Activated CD8-positive, alpha-beta memory T cell treated with anti-CD3 and anti-CD28 coated beads, Interleukin-2, amount 10 ng/mL, durations not matched to agents 7 days and 5 days (primary cell): ENCODE measurements around the gene PAX2. TPM values are rescaled to one million over a fixed set of nuclear protein-coding genes. Genes with fewer than 3 reads are reported as not detected.

Source experiments
- ATAC-seq: fragments of 150-1000 bp; cut with Tn5 transposase; one replicate; pipeline ENCODE4 v1.10.0; 2021; ENCODE audit warnings: moderate library complexity
- CTCF ChIA-PET: fragments of 350-600 bp; sonication (Branson Sonifier 250); formaldehyde crosslinking; loops from one replicate; lab custom pipeline; 2021; ENCODE audit warnings: antibody characterized with exemption; lab: Charles Lee
- DNase-seq: peaks from one replicate; pipeline ENCODE4 v3.0.0-alpha.2; 2020
- H3K27ac Mint-ChIP-seq: one replicate; pipeline ENCODE4 v1.8.0; 2021; ENCODE audit warnings: mild to moderate bottlenecking, mixed read lengths
- H3K27me3 Mint-ChIP-seq: one replicate; pipeline ENCODE4 v1.8.0; 2021; ENCODE audit warnings: mixed read lengths
- H3K36me3 Mint-ChIP-seq: one replicate; pipeline ENCODE4 v1.8.0; 2021; ENCODE audit warnings: mild to moderate bottlenecking, mixed read lengths
- H3K4me1 Mint-ChIP-seq: one replicate; pipeline ENCODE4 v1.8.0; 2021; ENCODE audit warnings: mixed read lengths
- H3K4me3 Mint-ChIP-seq: one replicate; pipeline ENCODE4 v1.8.0; 2021; ENCODE audit warnings: mild to moderate bottlenecking, moderate library complexity, mixed read lengths
- H3K9me3 Mint-ChIP-seq: one replicate; pipeline ENCODE4 v1.8.0; 2022; ENCODE audit warnings: low read depth, mixed read lengths
- total RNA-seq, 2 experiments: library from RNA; stranded (reverse); gene quantifications; one replicate each; pipeline ENCODE4 v1.2.3, GENCODE V29; 2021

PAX2 gene
- total RNA-seq, 2 experiments from 2014 or later: not detected

GRCh38 chr10:100803908-100804307 is 58.5 kb downstream of the PAX2 start:
- no peak overlapping the region for H3K27ac Mint-ChIP-seq
- no peak overlapping the region for H3K4me3 Mint-ChIP-seq
- CTCF ChIA-PET: no interaction called here
- no peaks in the 10 kb centered on the region for H3K36me3 Mint-ChIP-seq
- no peak for DNase-seq
- peaks cover 60% of the 10 kb centered on the region for H3K27me3 Mint-ChIP-seq
- no peak for ATAC-seq
- H3K4me1 Mint-ChIP-seq: no peaks in the 10 kb centered on the region
- H3K9me3 Mint-ChIP-seq: no peaks in the 10 kb centered on the region

- H3K27ac Mint-ChIP-seq: no peak overlapping the region
- DNase-seq: no peak
- no peak overlapping the region for H3K4me3 Mint-ChIP-seq
- no peak for ATAC-seq
- CTCF ChIA-PET: no interaction called here
- H3K4me1 Mint-ChIP-seq: no peaks in the 10 kb centered on the region
- peaks cover 55% of the 10 kb centered on the region for H3K27me3 Mint-ChIP-seq
- H3K36me3 Mint-ChIP-seq: no peaks in the 10 kb centered on the region
- no peaks in the 10 kb centered on the region for H3K9me3 Mint-ChIP-seq
Measured at GRCh38 chr10:100805543-100806355, 60.4 kb downstream of the PAX2 start.

GRCh38 chr10:100806356-100806645 is 60.9 kb downstream of the PAX2 start:
- Mint-ChIP-seq H3K36me3 (no peaks in the 10 kb centered on the region), H3K9me3 (no peaks in the 10 kb centered on the region), H3K27me3 (peaks cover 54% of the 10 kb centered on the region), H3K4me1 (no peaks in the 10 kb centered on the region), H3K27ac (no peak overlapping the region), H3K4me3 (no peak overlapping the region)
- DNase-seq (no peak), ATAC-seq (no peak)
- CTCF ChIA-PET: no interaction called here

GRCh38 chr10:100807241-100807951 is 62.0 kb downstream of the PAX2 start:
- Mint-ChIP-seq H3K27me3 (peaks cover 53% of the 10 kb centered on the region), H3K27ac (no peak overlapping the region), H3K4me3 (no peak overlapping the region), H3K9me3 (no peaks in the 10 kb centered on the region), H3K4me1 (no peaks in the 10 kb centered on the region), H3K36me3 (no peaks in the 10 kb centered on the region)
- DNase-seq: no peak
- no peak for ATAC-seq
- CTCF ChIA-PET: interaction anchor here (0.8 kb wide), 1 partner anchor 211 kb away, joined by 3 read pairs; no protein-coding TSS in a partner anchor

DNA sequence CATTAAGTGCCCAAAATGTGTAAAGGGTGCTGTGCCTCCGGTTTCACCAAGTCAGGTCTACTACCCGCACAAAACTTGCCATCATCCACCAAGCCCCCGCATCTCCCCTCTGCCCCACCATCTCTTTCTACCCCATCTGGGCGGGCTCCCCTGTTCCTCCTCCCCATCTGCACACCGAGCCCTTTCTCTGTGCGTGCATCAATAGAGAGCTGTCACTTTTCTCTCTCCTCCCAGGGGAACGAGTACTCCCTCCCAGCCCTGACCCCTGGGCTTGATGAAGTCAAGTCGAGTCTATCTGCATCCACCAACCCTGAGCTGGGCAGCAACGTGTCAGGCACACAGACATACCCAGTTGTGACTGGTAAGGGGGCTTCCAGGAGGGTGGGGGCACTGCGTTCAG is 63.5 kb downstream of the PAX2 start:
- no peak for DNase-seq
- peaks cover 55% of the 10 kb centered on the region for H3K27me3 Mint-ChIP-seq
- no peak overlapping the region for H3K4me3 Mint-ChIP-seq
- ATAC-seq: no peak
- H3K27ac Mint-ChIP-seq: no peak overlapping the region
- H3K36me3 Mint-ChIP-seq: no peaks in the 10 kb centered on the region
- CTCF ChIA-PET: no interaction called here
- H3K4me1 Mint-ChIP-seq: no peaks in the 10 kb centered on the region
- H3K9me3 Mint-ChIP-seq: no peaks in the 10 kb centered on the region

DNA sequence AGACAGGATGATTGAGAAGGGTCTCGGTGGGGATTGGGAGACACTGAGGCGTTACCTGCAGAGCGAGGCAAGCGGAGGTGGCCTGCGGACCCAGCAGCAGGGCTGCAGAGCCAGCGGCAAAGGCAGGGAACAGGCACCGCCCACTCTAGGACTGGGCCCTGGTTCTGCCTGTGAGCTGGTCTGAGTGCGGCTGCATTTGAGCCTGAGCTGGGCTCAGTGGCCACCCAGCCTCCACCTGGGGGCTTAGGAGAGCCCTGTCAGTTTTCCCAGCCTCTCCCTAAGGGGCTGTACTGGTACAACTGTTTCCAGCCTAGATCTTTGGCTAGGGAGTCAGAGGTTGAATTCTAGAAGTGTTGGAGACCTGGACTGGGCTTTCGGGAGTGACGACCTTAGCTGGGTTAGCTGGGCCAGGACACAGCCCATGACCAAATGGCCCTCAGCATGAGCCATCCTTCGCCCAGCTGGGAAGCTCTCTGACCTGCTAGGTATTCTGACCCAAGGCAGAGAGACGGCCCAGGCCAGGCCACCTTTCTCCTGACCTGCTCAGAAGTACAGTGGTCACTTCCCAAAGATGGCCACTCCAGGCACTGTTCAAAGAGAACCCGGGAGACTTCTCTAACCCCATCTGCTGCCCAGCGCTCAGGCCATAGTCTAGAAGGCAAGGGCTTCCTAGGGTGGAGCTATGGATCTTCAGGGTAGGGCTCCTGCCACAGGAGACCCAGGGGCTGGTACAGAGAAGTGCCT is 64.9 kb downstream of the PAX2 start:
- no peak overlapping the region for H3K4me3 Mint-ChIP-seq
- ATAC-seq: no peak
- no peaks in the 10 kb centered on the region for H3K36me3 Mint-ChIP-seq
- H3K27me3 Mint-ChIP-seq: peaks cover 54% of the 10 kb centered on the region
- DNase-seq: no peak
- CTCF ChIA-PET: interaction anchor here (1.5 kb wide), 1 partner anchor 15 kb away, joined by 3 read pairs; no protein-coding TSS in a partner anchor
- no peaks in the 10 kb centered on the region for H3K9me3 Mint-ChIP-seq
- H3K27ac Mint-ChIP-seq: no peak overlapping the region
- no peaks in the 10 kb centered on the region for H3K4me1 Mint-ChIP-seq

- H3K36me3 Mint-ChIP-seq: no peaks in the 10 kb centered on the region
- H3K4me1 Mint-ChIP-seq: no peaks in the 10 kb centered on the region
- H3K9me3 Mint-ChIP-seq: no peaks in the 10 kb centered on the region
- DNase-seq (no peak), ATAC-seq (no peak)
- CTCF ChIA-PET: interaction anchor here (1.5 kb wide), 1 partner anchor 15 kb away, joined by 3 read pairs; no protein-coding TSS in a partner anchor
- H3K27ac Mint-ChIP-seq: no peak overlapping the region
- no peak overlapping the region for H3K4me3 Mint-ChIP-seq
- peaks cover 54% of the 10 kb centered on the region for H3K27me3 Mint-ChIP-seq
Measured at GRCh38 chr10:100810835-100811116, 65.4 kb downstream of the PAX2 start.

DNA sequence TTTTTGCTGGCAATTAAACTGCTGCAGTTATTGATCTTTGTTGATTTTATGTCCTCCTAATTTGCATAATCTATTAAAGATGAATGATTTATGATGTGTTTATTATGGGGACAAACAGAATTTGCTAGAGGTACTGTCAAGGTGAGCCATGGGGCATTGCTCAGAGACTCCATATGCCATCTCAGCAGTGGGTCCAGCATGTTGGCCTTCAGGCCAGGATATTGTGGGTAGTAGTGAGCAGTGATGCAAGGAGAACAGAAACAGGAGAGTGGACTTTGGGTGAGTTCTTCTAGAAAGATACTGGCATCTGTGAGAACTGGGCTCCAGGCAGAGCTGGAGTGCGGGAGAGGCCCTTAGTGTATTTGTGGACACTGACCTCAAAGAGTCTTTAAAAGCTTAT is 65.9 kb downstream of the PAX2 start:
- Mint-ChIP-seq H3K27ac (no peak overlapping the region), H3K27me3 (peaks cover 59% of the 10 kb centered on the region)
- CTCF ChIA-PET: interaction anchor here (0.8 to 1.5 kb wide), 2 partner anchors 12 to 16 kb away, joined by 3 read pairs; no protein-coding TSS in a partner anchor

DNA sequence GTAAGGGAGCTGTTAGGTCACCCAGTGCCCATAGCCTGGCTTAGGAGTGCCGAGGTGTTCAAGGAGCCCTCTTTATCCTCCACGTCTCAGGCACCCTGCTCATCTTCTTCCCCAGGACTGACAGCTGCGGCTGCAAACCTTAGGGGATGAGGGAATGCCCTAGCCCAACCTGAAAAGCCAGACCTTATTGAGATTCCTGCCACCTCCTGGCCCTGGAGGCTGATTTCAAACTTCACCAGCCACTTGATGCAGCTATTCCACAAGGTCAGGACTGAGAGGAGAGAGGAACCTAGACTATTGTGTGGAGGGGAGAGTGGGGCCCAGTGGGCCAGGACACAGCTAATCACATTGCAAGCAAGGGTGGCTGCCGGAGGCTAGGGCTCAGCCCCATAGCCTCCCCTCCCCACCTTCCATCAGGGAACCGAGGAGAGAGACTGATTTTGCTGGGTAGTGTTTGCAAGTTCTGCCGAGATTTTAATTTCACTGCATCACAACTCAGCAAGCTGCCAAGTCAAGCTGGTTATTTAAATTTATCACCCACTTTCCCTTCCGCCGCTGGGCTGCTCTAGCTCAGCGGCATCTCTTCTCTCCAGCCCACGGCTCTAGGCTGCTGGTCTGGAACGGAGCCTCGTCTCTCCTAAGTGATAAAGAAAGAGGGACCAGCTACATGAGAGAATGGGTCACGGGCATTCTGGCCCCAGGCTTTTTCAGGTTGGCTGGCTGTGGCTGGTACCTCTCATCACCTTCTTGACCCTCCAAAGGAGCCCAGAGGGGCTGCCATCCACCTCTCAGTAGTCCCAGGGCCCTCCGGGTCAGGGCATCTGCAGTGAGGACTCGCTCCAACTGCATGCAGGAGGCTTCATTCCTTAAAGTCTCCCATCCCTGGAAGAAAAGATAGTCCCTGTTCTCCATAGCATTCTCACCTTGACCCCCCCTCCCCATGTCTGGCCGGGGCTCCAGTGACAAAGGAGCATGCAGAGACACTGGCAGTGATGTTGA is 66.7 kb downstream of the PAX2 start:
- Mint-ChIP-seq H3K9me3 (no peaks in the 10 kb centered on the region), H3K4me1 (no peaks in the 10 kb centered on the region), H3K27me3 (peaks cover 66% of the 10 kb centered on the region), H3K27ac (no peak overlapping the region), H3K36me3 (no peaks in the 10 kb centered on the region), H3K4me3 (no peak overlapping the region)
- DNase-seq: no peak
- CTCF ChIA-PET: interaction anchor here (0.8 kb wide), 1 partner anchor 11 kb away, joined by 3 read pairs; no protein-coding TSS in a partner anchor
- no peak for ATAC-seq

More for the DNA sequence above, 65.9 kb downstream of the PAX2 start:
- no peaks in the 10 kb centered on the region for H3K4me1 Mint-ChIP-seq
- no peaks in the 10 kb centered on the region for H3K36me3 Mint-ChIP-seq
- DNase-seq: no peak
- no peaks in the 10 kb centered on the region for H3K9me3 Mint-ChIP-seq
- ATAC-seq: no peak
- H3K4me3 Mint-ChIP-seq: no peak overlapping the region

DNA sequence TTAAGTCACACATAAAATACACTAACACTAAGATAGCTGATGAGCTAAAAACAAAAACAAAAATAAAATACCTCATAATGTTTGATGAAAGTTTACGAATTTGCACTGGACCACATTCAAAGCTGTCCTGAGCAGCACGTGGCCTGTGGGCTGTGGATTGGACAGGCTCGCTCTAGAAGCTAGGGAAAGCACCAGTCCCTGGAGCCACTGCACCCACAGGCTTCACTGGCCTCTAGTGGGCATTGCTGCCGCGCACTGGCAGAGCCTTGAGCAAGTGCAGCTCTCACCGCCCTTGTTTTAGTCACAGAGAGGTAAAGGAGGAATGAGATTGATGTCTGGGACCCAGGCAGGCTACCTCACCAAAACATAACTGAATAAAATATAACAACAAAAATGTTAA is 67.6 kb downstream of the PAX2 start:
- CTCF ChIA-PET: no interaction called here
- H3K4me3 Mint-ChIP-seq: no peak overlapping the region
- H3K27me3 Mint-ChIP-seq: peaks cover 64% of the 10 kb centered on the region
- ATAC-seq (no peak), DNase-seq (no peak)
- no peaks in the 10 kb centered on the region for H3K9me3 Mint-ChIP-seq
- no peak overlapping the region for H3K27ac Mint-ChIP-seq
- no peaks in the 10 kb centered on the region for H3K36me3 Mint-ChIP-seq
- no peaks in the 10 kb centered on the region for H3K4me1 Mint-ChIP-seq

- no peaks in the 10 kb centered on the region for H3K9me3 Mint-ChIP-seq
- DNase-seq: no peak
- CTCF ChIA-PET: interaction anchor here (0.9 to 2.3 kb wide), 2 partner anchors 10 to 381 kb away, joined by 4 to 7 read pairs; no protein-coding TSS in a partner anchor
Measured at GRCh38 chr10:100814751-100815474, 69.5 kb downstream of the PAX2 start.

GRCh38 chr10:100816671-100817070 is 71.3 kb downstream of the PAX2 start:
- ATAC-seq: no peak
- DNase-seq: no peak
- CTCF ChIA-PET: no interaction called here
- Mint-ChIP-seq H3K36me3 (no peaks in the 10 kb centered on the region), H3K27ac (no peak overlapping the region), H3K4me3 (no peak overlapping the region), H3K9me3 (no peaks in the 10 kb centered on the region), H3K4me1 (no peaks in the 10 kb centered on the region), H3K27me3 (peaks cover 79% of the 10 kb centered on the region)

More at GRCh38 chr10:100814751-100815474, 69.5 kb downstream of the PAX2 start:
- H3K27me3 Mint-ChIP-seq: peaks cover 69% of the 10 kb centered on the region
- H3K4me1 Mint-ChIP-seq: no peaks in the 10 kb centered on the region
- no peak overlapping the region for H3K27ac Mint-ChIP-seq
- no peak overlapping the region for H3K4me3 Mint-ChIP-seq
- ATAC-seq: no peak
- H3K36me3 Mint-ChIP-seq: no peaks in the 10 kb centered on the region
